Keratinocyte (primary cell): ENCODE data around the gene AHCYL2. TPM values are rescaled to one million over a fixed set of nuclear protein-coding genes. Genes with fewer than 3 reads are reported as not detected.

ENCODE experiments used
- DNase-seq: peaks from one replicate; pipeline ENCODE4 v3.0.0-alpha.2; 2011; ENCODE audit warnings: low read depth, missing footprints, low spot score
- FAIRE-seq: peaks from 2 replicates; lab custom pipeline; 2011; peaks lifted over from hg19 to GRCh38; lab: Jason Lieb, UNC
- H2AFZ ChIP-seq: 2 replicates; pipeline ENCODE4 v1.6.0; 2012; ENCODE audit warnings: low read length, control low read depth, inconsistent platforms; ENCODE audit not compliant: control insufficient read depth
- H3K27ac ChIP-seq: 2 replicates; pipeline ENCODE4 v1.5.1; 2011; ENCODE audit warnings: low read length; ENCODE audit not compliant: control insufficient read depth, insufficient read depth
- H3K27me3 ChIP-seq: 3 replicates; pipeline ENCODE4 v1.6.0; 2011; ENCODE audit warnings: low read length; ENCODE audit not compliant: control insufficient read depth, insufficient read depth; ENCODE audit errors: extremely low read depth
- H3K36me3 ChIP-seq, 2 experiments: 2 replicates in 1 of 2; 3 replicates in 1 of 2; pipeline ENCODE4 v1.5.1; 2011; ENCODE audit warnings: low read length in 2 of 2, mild to moderate bottlenecking in 1 of 2; ENCODE audit not compliant: control insufficient read depth in 2 of 2, insufficient read depth in 2 of 2; ENCODE audit errors: extremely low read depth in 1 of 2
- H3K4me1 ChIP-seq: 3 replicates; pipeline ENCODE4 v1.5.1; 2011; ENCODE audit warnings: low read length; ENCODE audit not compliant: control insufficient read depth, insufficient read depth; ENCODE audit errors: extremely low read depth
- H3K4me2 ChIP-seq: 3 replicates; pipeline ENCODE4 v1.6.0; 2011; ENCODE audit warnings: low read depth, low read length; ENCODE audit not compliant: control insufficient read depth, insufficient read depth; ENCODE audit errors: extremely low read depth
- H3K4me3 ChIP-seq, 3 experiments: fragments of 200-600 bp in 1 of 3; sonication (generic) in 1 of 3; 2 replicates in 2 of 3; 3 replicates in 1 of 3; pipeline ENCODE4 v1.5.1; 2011 to 2016; ENCODE audit warnings: low read length in 3 of 3, mild to moderate bottlenecking in 3 of 3, control low read depth in 2 of 3, inconsistent platforms in 1 of 3, low read depth in 1 of 3, mixed read lengths in 1 of 3, mixed run types in 1 of 3, moderate library complexity in 1 of 3; ENCODE audit not compliant: control insufficient read depth in 2 of 3, insufficient read depth in 2 of 3; ENCODE audit errors: extremely low read depth in 1 of 3
- H3K79me2 ChIP-seq: 2 replicates; pipeline ENCODE4 v1.6.0; 2012; ENCODE audit warnings: low read length; ENCODE audit not compliant: control insufficient read depth, insufficient read depth
- H3K9ac ChIP-seq: 3 replicates; pipeline ENCODE4 v1.6.0; 2011; ENCODE audit warnings: low read length; ENCODE audit not compliant: control insufficient read depth, insufficient read depth; ENCODE audit errors: extremely low read depth
- H3K9me1 ChIP-seq: 3 replicates; pipeline ENCODE4 v1.6.0; 2011; ENCODE audit warnings: low read length; ENCODE audit not compliant: control insufficient read depth, insufficient read depth; ENCODE audit errors: extremely low read depth
- H3K9me3 ChIP-seq: 2 replicates; pipeline ENCODE4 v1.5.1; 2012; ENCODE audit warnings: low read depth, low read length; ENCODE audit not compliant: control insufficient read depth
- H4K20me1 ChIP-seq: 3 replicates; pipeline ENCODE4 v1.6.0; 2011; ENCODE audit warnings: low read length; ENCODE audit not compliant: control insufficient read depth, insufficient read depth; ENCODE audit errors: extremely low read depth
- EZH2 ChIP-seq: IDR thresholded peaks from one replicate; pipeline ENCODE4 v1.6.1; 2012; ENCODE audit warnings: inconsistent platforms, mild to moderate bottlenecking, low read length, moderate library complexity
- dilution Hi-C: fragments of 300-500 bp; cut with MboI; formaldehyde crosslinking; loops from one replicate; pipeline ENCODE4 v1.7.0; 2020; ENCODE audit warnings: low sequenced_read_pairs; ENCODE audit not compliant: extremely low pct_ligation_motif_present
- polyA plus RNA-seq, 5 experiments: library from polyadenylated mRNA; depleted of rRNA in 3 of 5; stranded (reverse) in 3 of 5; stranded (forward) in 1 of 5; unstranded in 1 of 5; fragments of >200 nt; gene quantifications; 1 replicate in 1 of 5; 2 replicates in 3 of 5; 3 replicates in 1 of 5; pipeline versions ENCODE4 v1.2.1 to v1.2.3, GENCODE V29; 2011 to 2012; ENCODE audit warnings: missing spikeins in 2 of 5, low read depth in 1 of 5, low replicate concordance in 1 of 5
- TF ChIP-seq, protein P1 (sequence below), 3 experiments: IDR thresholded peaks in 1 of 3; conservative IDR thresholded peaks in 1 of 3; optimal IDR thresholded peaks in 1 of 3; 2 replicates in 2 of 3; 3 replicates in 1 of 3; pipeline versions ENCODE3 to v1.5.1; 2011; ENCODE audit warnings: low read length in 3 of 3, mild to moderate bottlenecking in 3 of 3, moderate library complexity in 2 of 3, control low read depth in 1 of 3, inconsistent platforms in 1 of 3; ENCODE audit not compliant: insufficient read depth in 2 of 3; ENCODE audit errors: extremely low read depth in 1 of 3

Gene AHCYL2
- polyA plus RNA-seq, 1 donor (not counting 4 experiments of a cell fraction or from before 2014, with no cell fraction given), result 32.8 TPM

DNA sequence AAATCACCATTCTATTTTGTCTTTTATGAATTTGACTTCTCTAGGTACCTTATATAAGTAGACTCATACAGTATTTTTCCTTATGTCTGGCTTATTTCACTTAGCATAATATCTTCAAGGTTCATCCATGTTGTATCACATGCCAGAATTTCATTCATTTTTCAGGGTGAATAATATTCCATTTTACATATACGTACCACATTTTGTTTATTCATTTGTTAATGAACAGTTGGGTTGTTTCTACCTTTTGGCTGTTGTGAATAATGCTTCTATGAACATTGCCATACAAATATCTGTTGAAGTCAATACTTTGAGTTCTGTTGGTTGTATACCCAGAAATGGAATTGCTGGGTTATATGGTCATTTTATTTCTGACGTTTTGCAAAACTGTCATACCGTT, 20.7 kb downstream of the AHCYL2 start:
- dilution Hi-C loops, result no loop called here
- no peak for TF ChIP-seq EZH2
- TF ChIP-seq, protein P1, sequence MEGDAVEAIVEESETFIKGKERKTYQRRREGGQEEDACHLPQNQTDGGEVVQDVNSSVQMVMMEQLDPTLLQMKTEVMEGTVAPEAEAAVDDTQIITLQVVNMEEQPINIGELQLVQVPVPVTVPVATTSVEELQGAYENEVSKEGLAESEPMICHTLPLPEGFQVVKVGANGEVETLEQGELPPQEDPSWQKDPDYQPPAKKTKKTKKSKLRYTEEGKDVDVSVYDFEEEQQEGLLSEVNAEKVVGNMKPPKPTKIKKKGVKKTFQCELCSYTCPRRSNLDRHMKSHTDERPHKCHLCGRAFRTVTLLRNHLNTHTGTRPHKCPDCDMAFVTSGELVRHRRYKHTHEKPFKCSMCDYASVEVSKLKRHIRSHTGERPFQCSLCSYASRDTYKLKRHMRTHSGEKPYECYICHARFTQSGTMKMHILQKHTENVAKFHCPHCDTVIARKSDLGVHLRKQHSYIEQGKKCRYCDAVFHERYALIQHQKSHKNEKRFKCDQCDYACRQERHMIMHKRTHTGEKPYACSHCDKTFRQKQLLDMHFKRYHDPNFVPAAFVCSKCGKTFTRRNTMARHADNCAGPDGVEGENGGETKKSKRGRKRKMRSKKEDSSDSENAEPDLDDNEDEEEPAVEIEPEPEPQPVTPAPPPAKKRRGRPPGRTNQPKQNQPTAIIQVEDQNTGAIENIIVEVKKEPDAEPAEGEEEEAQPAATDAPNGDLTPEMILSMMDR (optimal IDR thresholded peaks at IDR 0.05 in 1 of 3, IDR thresholded peaks at IDR 0.05 in 1 of 3, conservative IDR thresholded peaks at IDR 0.05 in 1 of 3; ENCODE audit: extremely low read depth in 1 of 3, insufficient read depth in 2 of 3, low read length in 3 of 3), result no peak
- Histone ChIP-seq H3K9me3 (no peaks in the 10 kb centered on the region), H3K27ac (no peak overlapping the region), H2AFZ (no peak overlapping the region), H3K36me3 (no peaks in the 10 kb centered on the region), H3K4me3 (no peak overlapping the region), H3K79me2 (peaks cover 18% of the 10 kb centered on the region), H3K4me1 (peaks cover 1% of the 10 kb centered on the region), H4K20me1 (no peaks in the 10 kb centered on the region), H3K27me3 (no peaks in the 10 kb centered on the region), H3K9ac (no peak overlapping the region), H3K9me1 (no peaks in the 10 kb centered on the region), H3K4me2 (no peak overlapping the region)
- FAIRE-seq (no peak), DNase-seq (no peak)

DNA sequence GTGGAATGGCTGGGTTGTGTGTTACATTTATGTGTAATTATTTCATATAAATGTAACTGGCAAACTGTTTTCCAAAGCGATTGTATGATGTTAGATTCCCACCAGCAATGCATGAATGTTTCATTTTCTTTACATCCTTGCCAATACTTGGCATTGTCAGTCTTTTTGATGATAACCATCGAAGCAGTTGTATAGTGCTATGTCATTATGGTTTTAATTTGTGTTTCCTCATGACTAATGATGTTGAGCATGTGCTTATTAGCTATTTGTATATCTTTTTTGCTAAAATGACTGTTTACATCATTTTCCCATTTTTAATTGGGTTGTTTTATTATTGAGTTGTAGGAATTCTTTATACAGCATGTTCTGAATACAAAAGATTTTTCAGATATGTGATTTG, 22.3 kb downstream of the AHCYL2 start:
- Histone ChIP-seq H3K9ac (no peak overlapping the region), H4K20me1 (no peaks in the 10 kb centered on the region), H3K9me1 (no peaks in the 10 kb centered on the region), H3K4me2 (no peak overlapping the region), H3K4me1 (no peaks in the 10 kb centered on the region), H3K79me2 (peaks cover 18% of the 10 kb centered on the region), H3K36me3 (no peaks in the 10 kb centered on the region), H3K27me3 (no peaks in the 10 kb centered on the region), H3K9me3 (no peaks in the 10 kb centered on the region), H2AFZ (no peak overlapping the region), H3K4me3 (no peak overlapping the region), H3K27ac (no peak overlapping the region)
- dilution Hi-C loops, result no loop called here
- no peak for FAIRE-seq
- TF ChIP-seq, protein P1 (optimal IDR thresholded peaks at IDR 0.05 in 1 of 3, IDR thresholded peaks at IDR 0.05 in 1 of 3, conservative IDR thresholded peaks at IDR 0.05 in 1 of 3; ENCODE audit: extremely low read depth in 1 of 3, insufficient read depth in 2 of 3, low read length in 3 of 3), result no peak
- no peak for TF ChIP-seq EZH2
- no peak for DNase-seq
